Nephron (organoid): Measurements from ENCODE around the gene SGCA.

Source experiments
- H3K27ac Mint-ChIP-seq, 3 experiments: 2 replicates each; pipeline ENCODE4 v1.8.0; 2020; ENCODE audit warnings: mixed read lengths in 3 of 3, mild to moderate bottlenecking in 2 of 3, moderate library complexity in 1 of 3
- H3K27me3 Mint-ChIP-seq: 2 replicates; pipeline ENCODE4 v1.8.0; 2021; ENCODE audit warnings: low read depth, mild to moderate bottlenecking, moderate library complexity, mixed read lengths
- H3K36me3 Mint-ChIP-seq: 2 replicates; pipeline ENCODE4 v1.8.0; 2020; ENCODE audit warnings: low read depth, mixed read lengths
- H3K4me1 Mint-ChIP-seq: 2 replicates; pipeline ENCODE4 v1.8.0; 2020; ENCODE audit warnings: mixed read lengths
- H3K4me3 Mint-ChIP-seq, 3 experiments: 2 replicates each; pipeline ENCODE4 v1.8.0; 2020; ENCODE audit warnings: mild to moderate bottlenecking in 3 of 3, mixed read lengths in 3 of 3, moderate library complexity in 2 of 3
- H3K9me3 Mint-ChIP-seq: 2 replicates; pipeline ENCODE4 v1.8.0; 2020; ENCODE audit warnings: mixed read lengths
- CTCF ChIP-seq, 3 experiments: fragments of 200-600 bp; sonication (generic); IDR thresholded peaks; one replicate each; pipeline ENCODE4 v1.5.0; 2021; ENCODE audit warnings: antibody characterized with exemption in 3 of 3; ENCODE audit not compliant: unreplicated experiment in 3 of 3

Gene SGCA

GRCh38 chr17:50204431-50204830, 38.6 kb downstream of the SGCA start:
- TF ChIP-seq CTCF (IDR thresholded peaks at IDR 0.05; ENCODE audit: unreplicated experiment in 3 of 3), result no peak
- Mint-ChIP-seq H3K36me3 (peaks cover 4% of the 10 kb centered on the region), H3K27me3 (peaks cover 41% of the 10 kb centered on the region), H3K4me1 (peaks cover 89% of the 10 kb centered on the region), H3K27ac (peak overlapping the region; percentile 63 to 100 (median 99)), H3K9me3 (no peaks in the 10 kb centered on the region), H3K4me3 (peak overlapping the region in 2 of 3 experiments; percentile 65 to 77)

- H3K27me3 Mint-ChIP-seq, result peaks cover 41% of the 10 kb centered on the region
- H3K9me3 Mint-ChIP-seq, result no peaks in the 10 kb centered on the region
- peaks cover 93% of the 10 kb centered on the region for H3K4me1 Mint-ChIP-seq
- TF ChIP-seq CTCF (IDR thresholded peaks at IDR 0.05; ENCODE audit: unreplicated experiment in 3 of 3), result no peak
- H3K36me3 Mint-ChIP-seq, result no peaks in the 10 kb centered on the region
- H3K4me3 Mint-ChIP-seq, result peak overlapping the region; percentile 58 to 81 (median 81)
- H3K27ac Mint-ChIP-seq, result peak overlapping the region; percentile 98 to 100 (median 99)
These were observed 39.5 kb downstream of the SGCA start for GRCh38 chr17:50205111-50205962.

- H3K27me3 Mint-ChIP-seq, result peaks cover 34% of the 10 kb centered on the region
- H3K36me3 Mint-ChIP-seq, result no peaks in the 10 kb centered on the region
- peaks cover 95% of the 10 kb centered on the region for H3K4me1 Mint-ChIP-seq
- H3K27ac Mint-ChIP-seq, result peak overlapping the region; percentile 98 to 100 (median 99)
- peak overlapping the region; percentile 58 to 81 (median 81) for H3K4me3 Mint-ChIP-seq
- no peak for TF ChIP-seq CTCF (IDR thresholded peaks at IDR 0.05; ENCODE audit: unreplicated experiment in 3 of 3)
- H3K9me3 Mint-ChIP-seq, result no peaks in the 10 kb centered on the region
These were observed 40.2 kb downstream of the SGCA start for GRCh38 chr17:50205963-50206505.

GRCh38 chr17:50206604-50207293, 40.9 kb downstream of the SGCA start:
- Mint-ChIP-seq H3K36me3 (no peaks in the 10 kb centered on the region), H3K4me3 (peak overlapping the region; percentile 68 to 72 (median 71)), H3K27ac (peak overlapping the region; percentile 98 to 100 (median 99))

GRCh38 chr17:50207315-50207714, 41.5 kb downstream of the SGCA start:
- Mint-ChIP-seq H3K27ac (peak overlapping the region; percentile 98 to 100 (median 99)), H3K9me3 (no peaks in the 10 kb centered on the region), H3K4me3 (peak overlapping the region; percentile 6 to 31 (median 26)), H3K36me3 (no peaks in the 10 kb centered on the region), H3K27me3 (peaks cover 24% of the 10 kb centered on the region), H3K4me1 (peaks cover 99% of the 10 kb centered on the region)
- no peak for TF ChIP-seq CTCF (IDR thresholded peaks at IDR 0.05; ENCODE audit: unreplicated experiment in 3 of 3)

More at GRCh38 chr17:50206604-50207293, 40.9 kb downstream of the SGCA start:
- no peaks in the 10 kb centered on the region for H3K9me3 Mint-ChIP-seq
- TF ChIP-seq CTCF (IDR thresholded peaks at IDR 0.05; ENCODE audit: unreplicated experiment in 3 of 3), result no peak
- H3K4me1 Mint-ChIP-seq, result peaks cover 98% of the 10 kb centered on the region
- H3K27me3 Mint-ChIP-seq, result peaks cover 29% of the 10 kb centered on the region
